ENCODE measurements around the gene PRKCI.

GRCh38 chr3:170226426-170226960 is 4.3 kb downstream of the PRKCI start:
- no peak for TF ChIP-seq CTCF (IDR thresholded peaks at IDR 0.05)
- TF ChIP-seq RFX5 (IDR thresholded peaks at IDR 0.05) = no peak
- no peak for TF ChIP-seq ZFP36 (IDR thresholded peaks at IDR 0.05; ENCODE audit: borderline replicate concordance, partially characterized antibody)
- TF ChIP-seq HDAC2 (IDR thresholded peaks at IDR 0.05) = no peak
- no peak for TF ChIP-seq POLR2A (IDR thresholded peaks at IDR 0.05; ENCODE audit: low read length)
- no peak for TF ChIP-seq MAX (IDR thresholded peaks at IDR 0.05)
- no peak for TF ChIP-seq ESRRA (IDR thresholded peaks at IDR 0.05; ENCODE audit: borderline replicate concordance, low read length)
- no peak for TF ChIP-seq HES2 (IDR thresholded peaks at IDR 0.05)

Measured in A549 (cell line).